ENCODE data around the gene STXBP6. TPM values are rescaled to one million over a fixed set of nuclear protein-coding genes. Genes with fewer than 3 reads are reported as not detected.

The STXBP6 gene
- total and polyA plus RNA-seq, 2 experiments from 2014 or later: 19.7 to 29.0 TPM

DNA sequence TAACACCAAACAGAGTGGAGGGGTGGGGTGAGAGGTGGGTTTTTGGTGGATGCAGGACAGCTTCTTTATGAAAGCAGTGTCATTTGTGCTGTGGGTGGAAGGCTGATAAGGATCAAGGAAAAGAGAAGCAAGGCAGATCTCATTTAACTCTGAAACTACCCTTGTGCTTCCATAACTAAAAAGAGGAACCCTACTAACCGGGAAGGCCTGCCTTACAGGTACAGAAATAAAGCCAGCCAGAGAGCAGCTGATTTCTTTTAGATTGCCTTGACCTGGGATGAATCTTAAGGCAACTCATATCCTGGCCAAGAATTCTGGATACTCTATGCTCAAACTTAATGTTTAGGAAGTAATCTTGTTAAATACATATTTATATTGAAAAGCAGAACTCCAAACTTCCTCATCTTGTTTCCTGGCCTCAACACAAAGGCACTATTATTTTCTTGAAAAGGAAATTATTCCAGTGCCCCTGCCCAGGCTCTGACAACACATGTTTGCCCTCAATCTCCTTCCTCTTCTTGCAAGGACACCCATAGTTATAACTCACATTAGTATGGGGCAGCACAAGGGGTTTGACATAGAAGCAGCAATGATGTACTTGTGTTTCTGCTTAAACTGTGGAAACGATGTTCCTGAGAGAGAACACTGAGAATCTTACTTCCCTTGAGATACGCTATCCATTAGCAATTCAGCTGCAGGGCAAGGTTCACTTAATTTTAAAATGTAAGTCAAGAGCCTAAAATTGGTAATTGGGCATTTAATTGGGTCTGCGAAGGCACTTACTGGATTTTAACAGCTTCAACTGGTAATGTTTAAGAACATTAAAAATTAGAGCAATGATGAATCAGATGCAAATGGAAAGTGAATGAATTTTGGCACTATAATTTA, 173.7 kb downstream of the STXBP6 start:
- H3K9me3 Mint-ChIP-seq: no peaks in the 10 kb centered on the region; the same call in 2 of the 3 replicates
- no peak for ATAC-seq
- TF ChIP-seq JUNB (IDR thresholded peaks at IDR 0.05; ENCODE audit: unreplicated experiment) (no peak), EZH2 (IDR thresholded peaks at IDR 0.05; ENCODE audit: low read depth, unreplicated experiment) (no peak), ZNF114 (CRISPR knock-in tag; IDR thresholded peaks at IDR 0.05) (no peak), EZH2phosphoT487 (IDR thresholded peaks at IDR 0.05; ENCODE audit: unreplicated experiment) (no peak), POLR2AphosphoS5 (IDR thresholded peaks at IDR 0.05; ENCODE audit: low read depth) (no peak)
- TF ChIP-seq, protein P1, sequence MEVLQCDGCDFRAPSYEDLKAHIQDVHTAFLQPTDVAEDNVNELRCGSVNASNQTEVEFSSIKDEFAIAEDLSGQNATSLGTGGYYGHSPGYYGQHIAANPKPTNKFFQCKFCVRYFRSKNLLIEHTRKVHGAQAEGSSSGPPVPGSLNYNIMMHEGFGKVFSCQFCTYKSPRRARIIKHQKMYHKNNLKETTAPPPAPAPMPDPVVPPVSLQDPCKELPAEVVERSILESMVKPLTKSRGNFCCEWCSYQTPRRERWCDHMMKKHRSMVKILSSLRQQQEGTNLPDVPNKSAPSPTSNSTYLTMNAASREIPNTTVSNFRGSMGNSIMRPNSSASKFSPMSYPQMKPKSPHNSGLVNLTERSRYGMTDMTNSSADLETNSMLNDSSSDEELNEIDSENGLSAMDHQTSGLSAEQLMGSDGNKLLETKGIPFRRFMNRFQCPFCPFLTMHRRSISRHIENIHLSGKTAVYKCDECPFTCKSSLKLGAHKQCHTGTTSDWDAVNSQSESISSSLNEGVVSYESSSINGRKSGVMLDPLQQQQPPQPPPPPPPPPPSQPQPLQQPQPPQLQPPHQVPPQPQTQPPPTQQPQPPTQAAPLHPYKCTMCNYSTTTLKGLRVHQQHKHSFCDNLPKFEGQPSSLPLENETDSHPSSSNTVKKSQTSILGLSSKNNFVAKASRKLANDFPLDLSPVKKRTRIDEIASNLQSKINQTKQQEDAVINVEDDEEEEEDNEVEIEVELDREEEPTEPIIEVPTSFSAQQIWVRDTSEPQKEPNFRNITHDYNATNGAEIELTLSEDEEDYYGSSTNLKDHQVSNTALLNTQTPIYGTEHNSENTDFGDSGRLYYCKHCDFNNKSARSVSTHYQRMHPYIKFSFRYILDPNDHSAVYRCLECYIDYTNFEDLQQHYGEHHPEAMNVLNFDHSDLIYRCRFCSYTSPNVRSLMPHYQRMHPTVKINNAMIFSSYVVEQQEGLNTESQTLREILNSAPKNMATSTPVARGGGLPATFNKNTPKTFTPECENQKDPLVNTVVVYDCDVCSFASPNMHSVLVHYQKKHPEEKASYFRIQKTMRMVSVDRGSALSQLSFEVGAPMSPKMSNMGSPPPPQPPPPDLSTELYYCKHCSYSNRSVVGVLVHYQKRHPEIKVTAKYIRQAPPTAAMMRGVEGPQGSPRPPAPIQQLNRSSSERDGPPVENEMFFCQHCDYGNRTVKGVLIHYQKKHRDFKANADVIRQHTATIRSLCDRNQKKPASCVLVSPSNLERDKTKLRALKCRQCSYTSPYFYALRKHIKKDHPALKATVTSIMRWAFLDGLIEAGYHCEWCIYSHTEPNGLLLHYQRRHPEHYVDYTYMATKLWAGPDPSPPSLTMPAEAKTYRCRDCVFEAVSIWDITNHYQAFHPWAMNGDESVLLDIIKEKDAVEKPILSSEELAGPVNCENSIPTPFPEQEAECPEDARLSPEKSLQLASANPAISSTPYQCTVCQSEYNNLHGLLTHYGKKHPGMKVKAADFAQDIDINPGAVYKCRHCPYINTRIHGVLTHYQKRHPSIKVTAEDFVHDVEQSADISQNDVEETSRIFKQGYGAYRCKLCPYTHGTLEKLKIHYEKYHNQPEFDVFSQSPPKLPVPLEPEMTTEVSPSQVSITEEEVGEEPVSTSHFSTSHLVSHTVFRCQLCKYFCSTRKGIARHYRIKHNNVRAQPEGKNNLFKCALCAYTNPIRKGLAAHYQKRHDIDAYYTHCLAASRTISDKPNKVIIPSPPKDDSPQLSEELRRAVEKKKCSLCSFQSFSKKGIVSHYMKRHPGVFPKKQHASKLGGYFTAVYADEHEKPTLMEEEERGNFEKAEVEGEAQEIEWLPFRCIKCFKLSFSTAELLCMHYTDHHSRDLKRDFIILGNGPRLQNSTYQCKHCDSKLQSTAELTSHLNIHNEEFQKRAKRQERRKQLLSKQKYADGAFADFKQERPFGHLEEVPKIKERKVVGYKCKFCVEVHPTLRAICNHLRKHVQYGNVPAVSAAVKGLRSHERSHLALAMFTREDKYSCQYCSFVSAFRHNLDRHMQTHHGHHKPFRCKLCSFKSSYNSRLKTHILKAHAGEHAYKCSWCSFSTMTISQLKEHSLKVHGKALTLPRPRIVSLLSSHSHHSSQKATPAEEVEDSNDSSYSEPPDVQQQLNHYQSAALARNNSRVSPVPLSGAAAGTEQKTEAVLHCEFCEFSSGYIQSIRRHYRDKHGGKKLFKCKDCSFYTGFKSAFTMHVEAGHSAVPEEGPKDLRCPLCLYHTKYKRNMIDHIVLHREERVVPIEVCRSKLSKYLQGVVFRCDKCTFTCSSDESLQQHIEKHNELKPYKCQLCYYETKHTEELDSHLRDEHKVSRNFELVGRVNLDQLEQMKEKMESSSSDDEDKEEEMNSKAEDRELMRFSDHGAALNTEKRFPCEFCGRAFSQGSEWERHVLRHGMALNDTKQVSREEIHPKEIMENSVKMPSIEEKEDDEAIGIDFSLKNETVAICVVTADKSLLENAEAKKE (CRISPR knock-in tag; IDR thresholded peaks at IDR 0.05): no peak
- TF ChIP-seq, protein P2, sequence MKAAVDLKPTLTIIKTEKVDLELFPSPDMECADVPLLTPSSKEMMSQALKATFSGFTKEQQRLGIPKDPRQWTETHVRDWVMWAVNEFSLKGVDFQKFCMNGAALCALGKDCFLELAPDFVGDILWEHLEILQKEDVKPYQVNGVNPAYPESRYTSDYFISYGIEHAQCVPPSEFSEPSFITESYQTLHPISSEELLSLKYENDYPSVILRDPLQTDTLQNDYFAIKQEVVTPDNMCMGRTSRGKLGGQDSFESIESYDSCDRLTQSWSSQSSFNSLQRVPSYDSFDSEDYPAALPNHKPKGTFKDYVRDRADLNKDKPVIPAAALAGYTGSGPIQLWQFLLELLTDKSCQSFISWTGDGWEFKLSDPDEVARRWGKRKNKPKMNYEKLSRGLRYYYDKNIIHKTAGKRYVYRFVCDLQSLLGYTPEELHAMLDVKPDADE (IDR thresholded peaks at IDR 0.05): no peak
- no peak for DNase-seq (ENCODE audit: low spot score)
- H3K27me3 Mint-ChIP-seq (ENCODE audit: insufficient read depth, low read depth, poor library complexity): no peaks in the 10 kb centered on the region
- H3F3A ChIP-seq (replicated peaks; ENCODE audit: low read depth): no peaks in the 10 kb centered on the region
- H3K4me3 ChIP-seq: no peak overlapping the region
- peaks cover 6% of the 10 kb centered on the region for H3K9me2 ChIP-seq (ENCODE audit: insufficient read depth)
- no peaks in the 10 kb centered on the region for H3K79me2 ChIP-seq (replicated peaks; ENCODE audit: insufficient read depth)
- no peaks in the 10 kb centered on the region for H3K36me3 Mint-ChIP-seq (ENCODE audit: low read depth)
- H3K27ac Mint-ChIP-seq: no peak overlapping the region
- H3K36me3 ChIP-seq (ENCODE audit: insufficient read depth): no peaks in the 10 kb centered on the region
- H3K4me3 Mint-ChIP-seq: no peak overlapping the region
- peaks cover 8% of the 10 kb centered on the region; the same call in 1 of the 2 replicates for H4K20me1 ChIP-seq (replicated peaks; ENCODE audit: insufficient read depth)
- no peak overlapping the region for H3K4me2 ChIP-seq
- H3K4me1 Mint-ChIP-seq: peaks cover 10% of the 10 kb centered on the region
- no peak overlapping the region for H3K27ac ChIP-seq (ENCODE audit: low read depth)
- H3K27me3 ChIP-seq (ENCODE audit: insufficient read depth): no peaks in the 10 kb centered on the region
- H3K4me1 ChIP-seq (ENCODE audit: insufficient read depth): no peaks in the 10 kb centered on the region
- H2AFZ ChIP-seq: no peak overlapping the region

Measured in GM23338 (cell line).